ENCODE results near the gene ARHGEF11. TPM values are rescaled to one million over a fixed set of nuclear protein-coding genes. Genes with fewer than 3 reads are reported as not detected.

ARHGEF11 gene
- total and polyA plus RNA-seq, 4 donors = 14.2 to 44.1 (median 31.9) TPM

GRCh38 chr1:157004327-157004726 is 41.2 kb downstream of the ARHGEF11 start:
- no peaks in the 10 kb centered on the region for H3K36me3 ChIP-seq (ENCODE audit: control insufficient read depth in 4 of 4, insufficient read depth in 4 of 4, low read length in 4 of 4)
- no peak overlapping the region for H3K9ac ChIP-seq (ENCODE audit: insufficient read depth in 1 of 2, low read length in 2 of 2)
- H3K4me1 ChIP-seq (ENCODE audit: control insufficient read depth in 5 of 5, insufficient read depth in 5 of 5, low read length in 5 of 5) = peaks cover 4 to 26% (median 6%) of the 10 kb centered on the region in 5 donors
- no peak for DNase-seq
- H3K27ac ChIP-seq (ENCODE audit: low read depth in 1 of 2, low read length in 1 of 2) = no peak overlapping the region
- no peaks in the 10 kb centered on the region for H3K9me3 ChIP-seq (ENCODE audit: control insufficient read depth in 4 of 4, insufficient read depth in 3 of 4, low read length in 3 of 4)
- ATAC-seq (ENCODE audit: insufficient read depth, low FRiP score) = no peak
- no peak overlapping the region for H3K4me3 ChIP-seq
- TF ChIP-seq CTCF (IDR thresholded peaks at IDR 0.05; ENCODE audit: control extremely low read depth, extremely low read depth) = no peak
- no peaks in the 10 kb centered on the region for H3K27me3 ChIP-seq (ENCODE audit: control insufficient read depth in 3 of 3, insufficient read depth in 3 of 3, low read length in 2 of 3)
- WGBS, 2 donors = 78 to 90% methylated on average over 4 of the region's 4 CpGs

GRCh38 chr1:157001304-157001703 is 44.2 kb downstream of the ARHGEF11 start:
- no peak for ATAC-seq (ENCODE audit: insufficient read depth, low FRiP score)
- Histone ChIP-seq H3K9ac (ENCODE audit: insufficient read depth in 1 of 2, low read length in 2 of 2) (no peak overlapping the region), H3K4me1 (ENCODE audit: control insufficient read depth in 5 of 5, insufficient read depth in 5 of 5, low read length in 5 of 5) (peaks cover 0 to 17% (median 0%) of the 10 kb centered on the region in 5 donors), H3K27ac (ENCODE audit: low read depth in 1 of 2, low read length in 1 of 2) (no peak overlapping the region), H3K4me3 (no peak overlapping the region), H3K36me3 (ENCODE audit: control insufficient read depth in 4 of 4, insufficient read depth in 4 of 4, low read length in 4 of 4) (no peaks in the 10 kb centered on the region), H3K9me3 (ENCODE audit: control insufficient read depth in 4 of 4, insufficient read depth in 3 of 4, low read length in 3 of 4) (no peaks in the 10 kb centered on the region), H3K27me3 (ENCODE audit: control insufficient read depth in 3 of 3, insufficient read depth in 3 of 3, low read length in 2 of 3) (no peaks in the 10 kb centered on the region)
- WGBS, 2 donors = 90 to 95% methylated on average over 1 of the region's 1 CpG
- no peak for DNase-seq
- no peak for TF ChIP-seq CTCF (IDR thresholded peaks at IDR 0.05; ENCODE audit: control extremely low read depth, extremely low read depth)

- no peak for ATAC-seq (ENCODE audit: insufficient read depth, low FRiP score)
- H3K9me3 ChIP-seq (ENCODE audit: control insufficient read depth in 4 of 4, insufficient read depth in 3 of 4, low read length in 3 of 4) = no peaks in the 10 kb centered on the region
- WGBS, 2 donors = 86 to 88% methylated on average over 5 of the region's 5 CpGs
- H3K9ac ChIP-seq (ENCODE audit: insufficient read depth in 1 of 2, low read length in 2 of 2) = no peak overlapping the region
- no peaks in the 10 kb centered on the region for H3K36me3 ChIP-seq (ENCODE audit: control insufficient read depth in 4 of 4, insufficient read depth in 4 of 4, low read length in 4 of 4)
- H3K27ac ChIP-seq (ENCODE audit: low read depth in 1 of 2, low read length in 1 of 2) = no peak overlapping the region
- TF ChIP-seq CTCF (IDR thresholded peaks at IDR 0.05; ENCODE audit: control extremely low read depth, extremely low read depth) = no peak
- no peaks in the 10 kb centered on the region for H3K27me3 ChIP-seq (ENCODE audit: control insufficient read depth in 3 of 3, insufficient read depth in 3 of 3, low read length in 2 of 3)
- peaks cover 0 to 17% (median 0%) of the 10 kb centered on the region in 5 donors for H3K4me1 ChIP-seq (ENCODE audit: control insufficient read depth in 5 of 5, insufficient read depth in 5 of 5, low read length in 5 of 5)
- peak; percentile 8 to 50 (median 42) for DNase-seq
- no peak overlapping the region for H3K4me3 ChIP-seq
Measured at GRCh38 chr1:157000686-157001085, 44.9 kb downstream of the ARHGEF11 start.

Data from lung (tissue), 12 donors.